OCI-LY3 (cell line): Measurements from ENCODE around the gene PROM2.

Experiments used
- H2AFZ ChIP-seq: fragments of 200-600, 300-600 bp; shearing (Covaris generic); 2 replicates; pipeline ENCODE4 v1.6.0; 2014; ENCODE audit warnings: antibody characterized with exemption, low read depth, low read length
- H3K27ac ChIP-seq: fragments of 200-600, 300-600 bp; sonication (generic); 2 replicates; pipeline ENCODE4 v1.5.1; 2014; ENCODE audit warnings: mild to moderate bottlenecking, low read length, moderate library complexity, mixed read lengths
- H3K27me3 ChIP-seq: fragments of 200-600, 300-600 bp; sonication (generic); 2 replicates; pipeline ENCODE4 v1.6.1; 2014; ENCODE audit warnings: low read depth, low read length, mixed read lengths
- H3K36me3 ChIP-seq: fragments of 200-600, 300-600 bp; sonication (generic); replicated peaks from 2 replicates; pipeline ENCODE3; 2014; ENCODE audit warnings: low read depth, low read length, mixed read lengths
- H3K4me1 ChIP-seq: fragments of 300-600, 200-600 bp; sonication (generic); 2 replicates; pipeline ENCODE4 v1.6.1; 2014; ENCODE audit warnings: low read length, mixed read lengths
- H3K4me2 ChIP-seq: fragments of 200-600, 300-600 bp; sonication (generic); 2 replicates; pipeline ENCODE4 v1.6.1; 2014; ENCODE audit warnings: low read length, mixed read lengths
- H3K4me3 ChIP-seq: fragments of 300-600, 200-600 bp; sonication (generic); 2 replicates; pipeline ENCODE4 v1.5.1; 2014; ENCODE audit warnings: antibody characterized with exemption, mild to moderate bottlenecking, low read length, moderate library complexity
- H3K79me2 ChIP-seq: fragments of 300-600, 200-600 bp; shearing (Covaris generic); 2 replicates; pipeline ENCODE4 v1.6.1; 2014; ENCODE audit warnings: mild to moderate bottlenecking, low read length, mixed read lengths
- H3K9ac ChIP-seq: fragments of 300-600, 200-600 bp; shearing (Covaris generic); 2 replicates; pipeline ENCODE4 v1.6.0; 2014; ENCODE audit warnings: mild to moderate bottlenecking, low read length, moderate library complexity
- H3K9me3 ChIP-seq: fragments of 200-600, 300-600 bp; shearing (Covaris generic); 2 replicates; pipeline ENCODE4 v1.6.1; 2014; ENCODE audit warnings: low read length, mixed read lengths; ENCODE audit not compliant: insufficient read depth
- H4K20me1 ChIP-seq: fragments of 200-600, 300-600 bp; sonication (generic); 2 replicates; pipeline ENCODE4 v1.6.1; 2016; ENCODE audit warnings: low read length, mixed read lengths; ENCODE audit not compliant: insufficient read depth
- CTCF ChIP-seq: fragments of 200-600, 300-600 bp; sonication (generic); IDR thresholded peaks from 2 replicates; pipeline ENCODE4 v1.5.1; 2014; ENCODE audit warnings: antibody characterized with exemption, low read length, low read depth
- EZH2phosphoT487 ChIP-seq: fragments of 200-600 bp; shearing (Covaris generic); IDR thresholded peaks from 2 replicates; pipeline ENCODE4 v1.6.1; 2018; ENCODE audit warnings: antibody characterized with exemption, mixed run types, low read depth

PROM2 gene

GRCh38 chr2:95272781-95273180, 1.5 kb upstream of the PROM2 start:
- H3K9ac ChIP-seq = no peak overlapping the region
- H3K36me3 ChIP-seq = no peaks in the 10 kb centered on the region

GRCh38 chr2:95273566-95274290, 521 bp upstream of the PROM2 start:
- no peaks in the 10 kb centered on the region for H3K79me2 ChIP-seq
- H4K20me1 ChIP-seq = no peaks in the 10 kb centered on the region
- H2AFZ ChIP-seq = no peak overlapping the region
- no peak overlapping the region for H3K9ac ChIP-seq
- no peak overlapping the region for H3K4me2 ChIP-seq
- no peak overlapping the region for H3K4me3 ChIP-seq
- TF ChIP-seq EZH2phosphoT487 (no peak), CTCF (no peak)
- no peaks in the 10 kb centered on the region for H3K9me3 ChIP-seq
- H3K36me3 ChIP-seq = no peaks in the 10 kb centered on the region
- no peaks in the 10 kb centered on the region for H3K4me1 ChIP-seq
- H3K27ac ChIP-seq = no peak overlapping the region
- no peaks in the 10 kb centered on the region for H3K27me3 ChIP-seq

More at GRCh38 chr2:95272781-95273180, 1.5 kb upstream of the PROM2 start:
- H4K20me1 ChIP-seq = no peaks in the 10 kb centered on the region
- no peak overlapping the region for H3K27ac ChIP-seq
- H3K27me3 ChIP-seq = no peaks in the 10 kb centered on the region
- no peaks in the 10 kb centered on the region for H3K79me2 ChIP-seq
- H3K4me2 ChIP-seq = no peak overlapping the region
- no peak overlapping the region for H3K4me3 ChIP-seq
- no peaks in the 10 kb centered on the region for H3K9me3 ChIP-seq
- no peaks in the 10 kb centered on the region for H3K4me1 ChIP-seq
- TF ChIP-seq EZH2phosphoT487 (no peak), CTCF (no peak)
- H2AFZ ChIP-seq = 0 out of 2 replicates have a peak overlapping the region, but pooled peaks have one; percentile 46

GRCh38 chr2:95275151-95275515, 884 bp downstream of the PROM2 start:
- Histone ChIP-seq H3K4me2 (no peak overlapping the region), H3K9me3 (no peaks in the 10 kb centered on the region)
- TF ChIP-seq CTCF = no peak

GRCh38 chr2:95275601-95276243, 1.5 kb downstream of the PROM2 start:
- Histone ChIP-seq H3K27me3 (no peaks in the 10 kb centered on the region), H3K4me3 (no peak overlapping the region), H3K79me2 (no peaks in the 10 kb centered on the region), H3K36me3 (no peaks in the 10 kb centered on the region), H4K20me1 (no peaks in the 10 kb centered on the region), H3K4me1 (no peaks in the 10 kb centered on the region), H2AFZ (no peak overlapping the region), H3K4me2 (no peak overlapping the region), H3K9ac (no peak overlapping the region), H3K9me3 (no peaks in the 10 kb centered on the region), H3K27ac (no peak overlapping the region)
- no peak for TF ChIP-seq EZH2phosphoT487
- no peak for TF ChIP-seq CTCF

More at GRCh38 chr2:95275151-95275515, 884 bp downstream of the PROM2 start:
- no peaks in the 10 kb centered on the region for H3K79me2 ChIP-seq
- H3K4me3 ChIP-seq = no peak overlapping the region
- H3K36me3 ChIP-seq = no peaks in the 10 kb centered on the region
- H3K4me1 ChIP-seq = no peaks in the 10 kb centered on the region
- no peak overlapping the region for H2AFZ ChIP-seq
- no peak overlapping the region for H3K9ac ChIP-seq
- H4K20me1 ChIP-seq = no peaks in the 10 kb centered on the region
- H3K27ac ChIP-seq = no peak overlapping the region
- H3K27me3 ChIP-seq = no peaks in the 10 kb centered on the region
